ENCODE data around the gene ACOT7.
A peak's percentile ranks its signal among the peaks of the same experiment; 100 is the strongest.

DNA sequence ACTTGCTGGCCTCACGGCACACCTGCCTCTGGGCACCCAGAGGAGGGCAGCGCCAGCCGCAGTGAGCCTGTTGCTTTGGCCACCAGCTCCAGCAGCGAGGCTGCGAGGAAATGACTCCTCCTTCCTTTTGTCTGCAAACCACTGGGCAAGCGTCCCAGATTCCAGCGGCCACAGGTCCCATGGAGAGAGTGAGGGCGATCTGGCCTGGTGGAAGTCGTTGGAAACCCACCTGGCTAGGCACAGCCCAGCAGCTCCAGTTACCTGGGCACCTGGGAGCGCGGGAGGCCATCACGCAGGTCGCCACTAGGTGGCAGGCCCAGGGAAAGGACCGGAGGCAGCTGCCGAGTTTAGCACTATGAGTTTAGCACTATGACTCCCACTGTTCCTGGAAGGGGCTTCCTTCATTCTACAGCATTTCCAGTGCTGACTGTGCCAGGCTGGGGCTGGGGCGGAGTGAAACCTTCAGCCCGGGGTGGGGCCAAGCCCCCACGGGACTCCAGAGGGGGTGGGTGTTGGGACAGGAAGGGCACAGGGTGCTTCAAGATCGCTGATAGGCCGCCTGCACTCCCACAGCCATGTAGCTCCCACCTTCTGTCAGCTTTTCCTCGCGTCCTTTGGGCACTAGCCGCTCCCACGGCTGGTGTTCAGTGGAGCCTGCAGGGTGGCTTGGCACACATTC, 29.9 kb upstream of the ACOT7 start:
- TF ChIP-seq, protein P1, sequence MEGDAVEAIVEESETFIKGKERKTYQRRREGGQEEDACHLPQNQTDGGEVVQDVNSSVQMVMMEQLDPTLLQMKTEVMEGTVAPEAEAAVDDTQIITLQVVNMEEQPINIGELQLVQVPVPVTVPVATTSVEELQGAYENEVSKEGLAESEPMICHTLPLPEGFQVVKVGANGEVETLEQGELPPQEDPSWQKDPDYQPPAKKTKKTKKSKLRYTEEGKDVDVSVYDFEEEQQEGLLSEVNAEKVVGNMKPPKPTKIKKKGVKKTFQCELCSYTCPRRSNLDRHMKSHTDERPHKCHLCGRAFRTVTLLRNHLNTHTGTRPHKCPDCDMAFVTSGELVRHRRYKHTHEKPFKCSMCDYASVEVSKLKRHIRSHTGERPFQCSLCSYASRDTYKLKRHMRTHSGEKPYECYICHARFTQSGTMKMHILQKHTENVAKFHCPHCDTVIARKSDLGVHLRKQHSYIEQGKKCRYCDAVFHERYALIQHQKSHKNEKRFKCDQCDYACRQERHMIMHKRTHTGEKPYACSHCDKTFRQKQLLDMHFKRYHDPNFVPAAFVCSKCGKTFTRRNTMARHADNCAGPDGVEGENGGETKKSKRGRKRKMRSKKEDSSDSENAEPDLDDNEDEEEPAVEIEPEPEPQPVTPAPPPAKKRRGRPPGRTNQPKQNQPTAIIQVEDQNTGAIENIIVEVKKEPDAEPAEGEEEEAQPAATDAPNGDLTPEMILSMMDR (IDR thresholded peaks at IDR 0.05; ENCODE audit: low read length): peak; percentile 90
- no peak for TF ChIP-seq EZH2 (IDR thresholded peaks at IDR 0.05; ENCODE audit: borderline replicate concordance, low read length)
